ENCODE data around the gene ORM2.

GRCh38 chr9:114363424-114363823 lies 33.8 kb downstream of the ORM2 start:
- TF ChIP-seq POLR2A (IDR thresholded peaks at IDR 0.05) (no peak), CTCF (IDR thresholded peaks at IDR 0.05) (no peak)

Measured in esophagus squamous epithelium (tissue), 4 donors.